Measurements from ENCODE around the gene SUCLG2. TPM values are rescaled to one million over a fixed set of nuclear protein-coding genes. Genes with fewer than 3 reads are reported as not detected.
A peak's percentile ranks its signal among the peaks of the same experiment; 100 is the strongest.

The SUCLG2 gene
- total and polyA plus RNA-seq, 3 experiments from 2014 or later = 57.0 to 61.7 (median 59.9) TPM

GRCh38 chr3:67517781-67518180 is 136.6 kb downstream of the SUCLG2 start:
- Mint-ChIP-seq H3K36me3 (peaks cover 16 to 78% (median 21%) of the 10 kb centered on the region in 3 donors), H3K4me3 (no peak overlapping the region), H3K27me3 (no peaks in the 10 kb centered on the region), H3K4me1 (peaks cover 0 to 4% (median 0%) of the 10 kb centered on the region in 3 donors), H3K9me3 (no peaks in the 10 kb centered on the region), H3K27ac (no peak overlapping the region)
- Histone ChIP-seq H3K36me3 (ENCODE audit: insufficient read depth, low read length) (peaks cover 15% of the 10 kb centered on the region), H3K27ac (ENCODE audit: low read depth, low read length) (no peak overlapping the region), H3K4me1 (ENCODE audit: insufficient read depth, low read length) (no peaks in the 10 kb centered on the region), H3K9me3 (ENCODE audit: low read length) (no peaks in the 10 kb centered on the region), H3K4me3 (ENCODE audit: low read length) (no peak overlapping the region), H3K27me3 (ENCODE audit: insufficient read depth, low read length, poor library complexity, severe bottlenecking) (no peaks in the 10 kb centered on the region)
- DNase-seq = no peak
- POLR2A ChIA-PET = no interaction called here
- CTCF ChIA-PET = interaction anchor here (1.2 kb wide), 1 partner anchor 11 kb away, joined by 3 read pairs; no protein-coding TSS in a partner anchor

GRCh38 chr3:67516496-67516895 is 137.9 kb downstream of the SUCLG2 start:
- H3K27ac Mint-ChIP-seq = peak overlapping the region in 1 of 8 donors; percentile 35
- CTCF ChIA-PET = interaction anchor here (1.2 kb wide), 1 partner anchor 10 kb away, joined by 3 read pairs; no protein-coding TSS in a partner anchor
- H3K36me3 Mint-ChIP-seq = peaks cover 16 to 79% (median 21%) of the 10 kb centered on the region in 3 donors
- H3K27me3 Mint-ChIP-seq = no peaks in the 10 kb centered on the region
- no peaks in the 10 kb centered on the region for H3K9me3 Mint-ChIP-seq
- Histone ChIP-seq H3K36me3 (ENCODE audit: insufficient read depth, low read length) (peaks cover 15% of the 10 kb centered on the region), H3K9me3 (ENCODE audit: low read length) (no peaks in the 10 kb centered on the region), H3K4me3 (ENCODE audit: low read length) (no peak overlapping the region), H3K27ac (ENCODE audit: low read depth, low read length) (no peak overlapping the region), H3K4me1 (ENCODE audit: insufficient read depth, low read length) (no peaks in the 10 kb centered on the region), H3K27me3 (ENCODE audit: insufficient read depth, low read length, poor library complexity, severe bottlenecking) (no peaks in the 10 kb centered on the region)
- H3K4me3 Mint-ChIP-seq = no peak overlapping the region
- POLR2A ChIA-PET = no interaction called here
- DNase-seq = no peak
- H3K4me1 Mint-ChIP-seq = peaks cover 0 to 4% (median 0%) of the 10 kb centered on the region in 3 donors

- H3K9me3 ChIP-seq (ENCODE audit: low read length) = no peaks in the 10 kb centered on the region
- no peak overlapping the region for H3K4me3 Mint-ChIP-seq
- H3K27me3 Mint-ChIP-seq = no peaks in the 10 kb centered on the region
- H3K4me3 ChIP-seq (ENCODE audit: low read length) = no peak overlapping the region
- ChIA-PET POLR2A (no interaction called here), CTCF (no interaction called here)
- H3K27me3 ChIP-seq (ENCODE audit: insufficient read depth, low read length, poor library complexity, severe bottlenecking) = no peaks in the 10 kb centered on the region
- peak overlapping the region in 1 of 8 donors; percentile 72 for H3K27ac Mint-ChIP-seq
- peaks cover 0 to 4% (median 0%) of the 10 kb centered on the region in 3 donors for H3K4me1 Mint-ChIP-seq
- H3K36me3 ChIP-seq (ENCODE audit: insufficient read depth, low read length) = peaks cover 15% of the 10 kb centered on the region
- peaks cover 16 to 79% (median 23%) of the 10 kb centered on the region in 3 donors for H3K36me3 Mint-ChIP-seq
- DNase-seq = no peak
- no peak overlapping the region for H3K27ac ChIP-seq (ENCODE audit: low read depth, low read length)
- H3K9me3 Mint-ChIP-seq = no peaks in the 10 kb centered on the region
- H3K4me1 ChIP-seq (ENCODE audit: insufficient read depth, low read length) = no peaks in the 10 kb centered on the region
Measured at GRCh38 chr3:67515778-67516177, 138.6 kb downstream of the SUCLG2 start.

- no peaks in the 10 kb centered on the region for H3K9me3 ChIP-seq (ENCODE audit: low read length)
- peaks cover 8% of the 10 kb centered on the region for H3K36me3 ChIP-seq (ENCODE audit: insufficient read depth, low read length)
- H3K27ac ChIP-seq (ENCODE audit: low read depth, low read length) = no peak overlapping the region
- no peaks in the 10 kb centered on the region for H3K4me1 ChIP-seq (ENCODE audit: insufficient read depth, low read length)
- H3K4me3 ChIP-seq (ENCODE audit: low read length) = no peak overlapping the region
- no peak for DNase-seq
- ChIA-PET CTCF (no interaction called here), POLR2A (no interaction called here)
- Mint-ChIP-seq H3K4me1 (peaks cover 0 to 4% (median 1%) of the 10 kb centered on the region in 3 donors), H3K36me3 (peaks cover 4 to 66% (median 22%) of the 10 kb centered on the region in 3 donors), H3K27me3 (no peaks in the 10 kb centered on the region), H3K9me3 (no peaks in the 10 kb centered on the region), H3K27ac (peak overlapping the region in 2 of 8 donors; percentile 2 to 12), H3K4me3 (no peak overlapping the region)
- H3K27me3 ChIP-seq (ENCODE audit: insufficient read depth, low read length, poor library complexity, severe bottlenecking) = no peaks in the 10 kb centered on the region
Measured at GRCh38 chr3:67509471-67510075, 144.8 kb downstream of the SUCLG2 start.

GRCh38 chr3:67507584-67507983 is 146.8 kb downstream of the SUCLG2 start:
- peaks cover 0 to 67% (median 26%) of the 10 kb centered on the region in 3 donors for H3K36me3 Mint-ChIP-seq
- H3K27me3 Mint-ChIP-seq = no peaks in the 10 kb centered on the region
- H3K27ac Mint-ChIP-seq = no peak overlapping the region
- ChIA-PET CTCF (interaction anchor here (0.9 to 1.0 kb wide), 3 partner anchors 10 to 1100 kb away, joined by 3 read pairs; no protein-coding TSS in a partner anchor), POLR2A (no interaction called here)
- Histone ChIP-seq H3K27me3 (ENCODE audit: insufficient read depth, low read length, poor library complexity, severe bottlenecking) (no peaks in the 10 kb centered on the region), H3K27ac (ENCODE audit: low read depth, low read length) (no peak overlapping the region), H3K9me3 (ENCODE audit: low read length) (no peaks in the 10 kb centered on the region), H3K4me1 (ENCODE audit: insufficient read depth, low read length) (no peaks in the 10 kb centered on the region), H3K4me3 (ENCODE audit: low read length) (no peak overlapping the region), H3K36me3 (ENCODE audit: insufficient read depth, low read length) (peaks cover 1% of the 10 kb centered on the region)
- no peak for DNase-seq
- H3K4me3 Mint-ChIP-seq = no peak overlapping the region
- H3K9me3 Mint-ChIP-seq = no peaks in the 10 kb centered on the region
- H3K4me1 Mint-ChIP-seq = peaks cover 0 to 4% (median 1%) of the 10 kb centered on the region in 3 donors

GRCh38 chr3:67500709-67501108 is 153.7 kb downstream of the SUCLG2 start:
- H3K36me3 Mint-ChIP-seq = peaks cover 6 to 65% (median 31%) of the 10 kb centered on the region in 3 donors
- H3K4me3 ChIP-seq (ENCODE audit: low read length) = no peak overlapping the region
- no peaks in the 10 kb centered on the region for H3K27me3 ChIP-seq (ENCODE audit: insufficient read depth, low read length, poor library complexity, severe bottlenecking)
- CTCF ChIA-PET = no interaction called here
- H3K27ac ChIP-seq (ENCODE audit: low read depth, low read length) = no peak overlapping the region
- no peak for DNase-seq
- H3K9me3 Mint-ChIP-seq = no peaks in the 10 kb centered on the region
- POLR2A ChIA-PET = no interaction called here
- H3K4me1 ChIP-seq (ENCODE audit: insufficient read depth, low read length) = no peaks in the 10 kb centered on the region
- H3K4me1 Mint-ChIP-seq = peaks cover 0 to 6% (median 0%) of the 10 kb centered on the region in 3 donors
- no peak overlapping the region for H3K4me3 Mint-ChIP-seq
- no peak overlapping the region for H3K27ac Mint-ChIP-seq
- H3K36me3 ChIP-seq (ENCODE audit: insufficient read depth, low read length) = peaks cover 13% of the 10 kb centered on the region
- H3K9me3 ChIP-seq (ENCODE audit: low read length) = no peaks in the 10 kb centered on the region
- no peaks in the 10 kb centered on the region for H3K27me3 Mint-ChIP-seq

GRCh38 chr3:67497746-67498145 is 156.7 kb downstream of the SUCLG2 start:
- Mint-ChIP-seq H3K27ac (no peak overlapping the region), H3K9me3 (no peaks in the 10 kb centered on the region), H3K27me3 (no peaks in the 10 kb centered on the region), H3K4me3 (no peak overlapping the region), H3K36me3 (peaks cover 15 to 68% (median 38%) of the 10 kb centered on the region in 3 donors), H3K4me1 (peaks cover 0 to 6% (median 0%) of the 10 kb centered on the region in 3 donors)
- no peak overlapping the region for H3K4me3 ChIP-seq (ENCODE audit: low read length)
- ChIA-PET CTCF (no interaction called here), POLR2A (no interaction called here)
- no peak overlapping the region for H3K27ac ChIP-seq (ENCODE audit: low read depth, low read length)
- H3K9me3 ChIP-seq (ENCODE audit: low read length) = no peaks in the 10 kb centered on the region
- H3K27me3 ChIP-seq (ENCODE audit: insufficient read depth, low read length, poor library complexity, severe bottlenecking) = no peaks in the 10 kb centered on the region
- no peaks in the 10 kb centered on the region for H3K4me1 ChIP-seq (ENCODE audit: insufficient read depth, low read length)
- peaks cover 24% of the 10 kb centered on the region for H3K36me3 ChIP-seq (ENCODE audit: insufficient read depth, low read length)
- no peak for DNase-seq

- ChIA-PET CTCF (interaction anchor here (1.1 to 1.4 kb wide), 2 partner anchors 10 to 12 kb away, joined by 3 read pairs; no protein-coding TSS in a partner anchor), POLR2A (no interaction called here)
- no peaks in the 10 kb centered on the region for H3K4me1 ChIP-seq (ENCODE audit: insufficient read depth, low read length)
- no peak for DNase-seq
- H3K27me3 ChIP-seq (ENCODE audit: insufficient read depth, low read length, poor library complexity, severe bottlenecking) = no peaks in the 10 kb centered on the region
- no peaks in the 10 kb centered on the region for H3K9me3 ChIP-seq (ENCODE audit: low read length)
- Mint-ChIP-seq H3K9me3 (no peaks in the 10 kb centered on the region), H3K36me3 (peaks cover 15 to 71% (median 42%) of the 10 kb centered on the region in 3 donors), H3K4me3 (no peak overlapping the region), H3K27ac (no peak overlapping the region), H3K4me1 (peaks cover 0 to 6% (median 0%) of the 10 kb centered on the region in 3 donors), H3K27me3 (no peaks in the 10 kb centered on the region)
- no peak overlapping the region for H3K4me3 ChIP-seq (ENCODE audit: low read length)
- peaks cover 16% of the 10 kb centered on the region for H3K36me3 ChIP-seq (ENCODE audit: insufficient read depth, low read length)
- no peak overlapping the region for H3K27ac ChIP-seq (ENCODE audit: low read depth, low read length)
Measured at GRCh38 chr3:67495751-67496150, 158.7 kb downstream of the SUCLG2 start.
